ENCODE data around the gene PANX2.
A peak's percentile ranks its signal among the peaks of the same experiment; 100 is the strongest.

Gene PANX2

DNA sequence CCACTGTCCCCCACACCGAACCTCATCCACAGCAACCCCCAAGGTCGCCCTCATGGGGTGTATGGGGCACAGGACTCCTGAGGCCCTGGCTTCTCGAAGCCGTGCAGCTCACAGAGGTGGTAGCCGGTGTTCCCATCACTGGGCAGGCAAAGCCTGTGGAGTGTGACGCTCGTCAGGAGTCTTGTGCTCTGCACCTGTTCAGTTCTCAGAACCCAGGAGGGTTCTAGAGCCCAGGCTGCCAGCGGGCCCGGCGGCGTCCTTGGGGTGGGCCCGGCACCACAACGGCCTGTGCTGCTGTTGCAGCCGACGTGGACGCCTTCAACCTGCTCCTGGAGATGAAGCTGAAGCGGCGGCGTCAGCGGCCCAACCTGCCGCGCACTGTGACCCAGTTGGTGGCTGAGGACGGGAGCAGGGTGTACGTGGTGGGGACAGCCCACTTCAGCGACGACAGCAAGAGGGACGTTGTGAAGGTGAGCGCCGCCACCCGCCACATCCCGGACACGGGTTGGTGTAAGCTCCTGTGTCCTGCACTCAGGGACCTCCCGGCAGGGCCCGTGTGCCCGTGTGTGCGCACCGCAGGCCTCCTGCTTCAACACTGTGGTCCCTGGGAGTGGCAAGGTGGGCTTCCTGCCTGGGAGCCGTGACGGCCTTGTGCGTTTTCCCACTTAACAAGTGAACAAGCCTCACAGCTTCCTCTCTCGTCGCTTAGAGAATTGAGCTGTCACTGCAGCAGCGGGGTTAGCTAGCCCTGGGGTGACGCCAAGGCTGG, 23.7 kb downstream of the PANX2 start:
- Histone ChIP-seq H3K4me1 (ENCODE audit: insufficient read depth, low read length, severe bottlenecking) (peaks cover 86% of the 10 kb centered on the region), H3F3A (ENCODE audit: insufficient read depth, low read length) (peaks cover 16% of the 10 kb centered on the region; the same call in 1 of the 2 replicates), H3K9me3 (ENCODE audit: low read length) (no peaks in the 10 kb centered on the region), H3K9me2 (ENCODE audit: low read depth, low read length) (no peaks in the 10 kb centered on the region), H3K4me2 (ENCODE audit: low read length) (peak overlapping the region; percentile 77), H3K27me3 (ENCODE audit: insufficient read depth, low read length) (no peaks in the 10 kb centered on the region), H3K36me3 (ENCODE audit: insufficient read depth, low read length) (peaks cover 62% of the 10 kb centered on the region), H3K9ac (ENCODE audit: low read length) (peak overlapping the region; percentile 86), H2AFZ (ENCODE audit: low read length) (no peak overlapping the region), H3K79me2 (ENCODE audit: insufficient read depth, low read length) (no peaks in the 10 kb centered on the region), H3K4me3 (ENCODE audit: low read depth, low read length, poor library complexity, severe bottlenecking) (peak overlapping the region; percentile 52), H4K20me1 (ENCODE audit: insufficient read depth, low read length) (no peaks in the 10 kb centered on the region), H3K27ac (ENCODE audit: low read depth, low read length, poor library complexity, severe bottlenecking) (peak overlapping the region; percentile 100)
- TF ChIP-seq EZH2 (IDR thresholded peaks at IDR 0.05; ENCODE audit: borderline replicate concordance, low read length), result no peak
- TF ChIP-seq, protein P1, sequence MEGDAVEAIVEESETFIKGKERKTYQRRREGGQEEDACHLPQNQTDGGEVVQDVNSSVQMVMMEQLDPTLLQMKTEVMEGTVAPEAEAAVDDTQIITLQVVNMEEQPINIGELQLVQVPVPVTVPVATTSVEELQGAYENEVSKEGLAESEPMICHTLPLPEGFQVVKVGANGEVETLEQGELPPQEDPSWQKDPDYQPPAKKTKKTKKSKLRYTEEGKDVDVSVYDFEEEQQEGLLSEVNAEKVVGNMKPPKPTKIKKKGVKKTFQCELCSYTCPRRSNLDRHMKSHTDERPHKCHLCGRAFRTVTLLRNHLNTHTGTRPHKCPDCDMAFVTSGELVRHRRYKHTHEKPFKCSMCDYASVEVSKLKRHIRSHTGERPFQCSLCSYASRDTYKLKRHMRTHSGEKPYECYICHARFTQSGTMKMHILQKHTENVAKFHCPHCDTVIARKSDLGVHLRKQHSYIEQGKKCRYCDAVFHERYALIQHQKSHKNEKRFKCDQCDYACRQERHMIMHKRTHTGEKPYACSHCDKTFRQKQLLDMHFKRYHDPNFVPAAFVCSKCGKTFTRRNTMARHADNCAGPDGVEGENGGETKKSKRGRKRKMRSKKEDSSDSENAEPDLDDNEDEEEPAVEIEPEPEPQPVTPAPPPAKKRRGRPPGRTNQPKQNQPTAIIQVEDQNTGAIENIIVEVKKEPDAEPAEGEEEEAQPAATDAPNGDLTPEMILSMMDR (IDR thresholded peaks at IDR 0.05; ENCODE audit: low read length), result no peak

DNA sequence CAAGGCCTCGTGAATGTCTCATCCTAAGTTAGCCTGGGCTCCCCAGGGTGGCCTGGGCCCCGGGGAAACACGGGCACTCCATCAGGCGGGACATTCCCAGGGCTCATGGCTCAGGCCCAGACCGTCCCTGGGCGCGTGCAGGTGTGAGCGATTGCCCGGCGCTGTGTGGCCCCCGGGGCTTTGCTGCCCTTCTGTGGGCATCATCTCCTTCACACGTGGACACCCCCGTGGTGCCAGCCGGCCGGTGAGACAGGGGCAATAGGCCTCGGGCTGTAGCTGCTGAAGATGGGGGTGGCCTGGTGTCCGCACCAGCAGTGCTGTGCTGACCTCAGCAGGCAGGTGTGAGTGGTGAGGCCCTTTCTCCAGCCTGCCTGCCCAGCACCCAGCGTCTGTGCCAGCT, 25.7 kb downstream of the PANX2 start:
- H3F3A ChIP-seq (ENCODE audit: insufficient read depth, low read length), result peaks cover 13% of the 10 kb centered on the region
- H3K79me2 ChIP-seq (ENCODE audit: insufficient read depth, low read length), result no peaks in the 10 kb centered on the region
- no peaks in the 10 kb centered on the region for H3K27me3 ChIP-seq (ENCODE audit: insufficient read depth, low read length)
- no peaks in the 10 kb centered on the region for H4K20me1 ChIP-seq (ENCODE audit: insufficient read depth, low read length)
- H3K9me3 ChIP-seq (ENCODE audit: low read length), result no peaks in the 10 kb centered on the region
- H3K4me1 ChIP-seq (ENCODE audit: insufficient read depth, low read length, severe bottlenecking), result peaks cover 76% of the 10 kb centered on the region
- no peak overlapping the region for H2AFZ ChIP-seq (ENCODE audit: low read length)
- no peaks in the 10 kb centered on the region for H3K9me2 ChIP-seq (ENCODE audit: low read depth, low read length)
- H3K4me2 ChIP-seq (ENCODE audit: low read length), result peak overlapping the region; percentile 14; the same call in 1 of the 2 replicates
- peaks cover 67% of the 10 kb centered on the region for H3K36me3 ChIP-seq (ENCODE audit: insufficient read depth, low read length)
- H3K4me3 ChIP-seq (ENCODE audit: low read depth, low read length, poor library complexity, severe bottlenecking), result no peak overlapping the region
- TF ChIP-seq, protein P1 (IDR thresholded peaks at IDR 0.05; ENCODE audit: low read length), result 0 out of 2 replicates have a peak, but pooled peaks have one; percentile 5
- no peak for TF ChIP-seq EZH2 (IDR thresholded peaks at IDR 0.05; ENCODE audit: borderline replicate concordance, low read length)
- H3K27ac ChIP-seq (ENCODE audit: low read depth, low read length, poor library complexity, severe bottlenecking), result peak overlapping the region; percentile 100
- no peak overlapping the region; the same call in 1 of the 2 replicates for H3K9ac ChIP-seq (ENCODE audit: low read length)

DNA sequence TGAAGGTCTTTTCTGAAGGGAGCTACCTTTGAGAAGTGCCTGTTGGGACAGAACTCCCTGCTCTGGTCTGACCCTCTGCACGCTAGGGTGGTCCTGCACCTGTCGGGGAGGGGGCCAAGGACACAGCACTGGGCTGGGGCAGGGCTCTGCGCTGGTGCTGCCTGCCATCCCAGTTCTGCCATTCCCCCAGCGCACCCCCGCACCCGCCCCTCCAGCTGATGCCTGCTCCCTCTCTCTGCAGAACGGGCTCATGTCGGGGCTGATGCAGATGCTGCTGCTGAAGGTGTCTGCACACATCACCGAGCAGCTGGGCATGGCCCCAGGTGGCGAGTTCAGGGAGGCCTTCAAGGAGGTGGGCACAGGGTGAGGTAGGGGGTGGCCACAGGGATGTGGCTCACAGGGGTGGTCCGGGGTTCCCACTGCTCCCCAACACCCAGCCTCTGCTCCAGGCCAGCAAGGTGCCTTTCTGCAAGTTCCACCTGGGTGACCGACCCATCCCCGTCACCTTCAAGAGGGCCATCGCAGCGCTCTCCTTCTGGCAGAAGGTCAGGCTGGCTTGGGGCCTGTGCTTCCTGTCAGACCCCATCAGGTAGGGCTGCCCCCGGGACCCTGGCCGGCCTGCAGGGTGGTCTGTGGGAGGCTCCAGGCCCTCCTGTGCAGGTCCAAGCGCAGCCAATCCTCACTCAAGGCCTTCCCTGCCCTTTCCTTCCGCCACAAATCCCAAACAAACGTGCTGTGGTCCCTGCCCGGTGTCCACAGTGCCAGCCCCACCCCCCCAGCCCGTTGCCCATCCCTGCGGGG, 26.7 kb downstream of the PANX2 start:
- Histone ChIP-seq H3K9me2 (ENCODE audit: low read depth, low read length) (no peaks in the 10 kb centered on the region), H3K9me3 (ENCODE audit: low read length) (no peaks in the 10 kb centered on the region), H3K79me2 (ENCODE audit: insufficient read depth, low read length) (peaks cover 7% of the 10 kb centered on the region; the same call in 1 of the 2 replicates), H3K4me1 (ENCODE audit: insufficient read depth, low read length, severe bottlenecking) (peaks cover 72% of the 10 kb centered on the region), H3K9ac (ENCODE audit: low read length) (no peak overlapping the region), H4K20me1 (ENCODE audit: insufficient read depth, low read length) (no peaks in the 10 kb centered on the region), H3K36me3 (ENCODE audit: insufficient read depth, low read length) (peaks cover 61% of the 10 kb centered on the region), H3K27me3 (ENCODE audit: insufficient read depth, low read length) (no peaks in the 10 kb centered on the region), H2AFZ (ENCODE audit: low read length) (no peak overlapping the region), H3K27ac (ENCODE audit: low read depth, low read length, poor library complexity, severe bottlenecking) (peak overlapping the region; percentile 100), H3K4me2 (ENCODE audit: low read length) (no peak overlapping the region), H3K4me3 (ENCODE audit: low read depth, low read length, poor library complexity, severe bottlenecking) (no peak overlapping the region), H3F3A (ENCODE audit: insufficient read depth, low read length) (peaks cover 6% of the 10 kb centered on the region)
- TF ChIP-seq EZH2 (IDR thresholded peaks at IDR 0.05; ENCODE audit: borderline replicate concordance, low read length), result no peak
- TF ChIP-seq, protein P1 (IDR thresholded peaks at IDR 0.05; ENCODE audit: low read length), result no peak

Data from OCI-LY1 (cell line).